Cerebellar cortex (tissue), 1 donor: Measurements from ENCODE around the gene VAV3.

Experiments
- DNase-seq: peaks from one replicate; pipeline ENCODE4 v3.0.0-alpha.2; 2015; ENCODE audit warnings: low spot score

VAV3 gene

GRCh38 chr1:107972391-107973180 is 7.6 kb upstream of the VAV3 start:
- no peak for DNase-seq

GRCh38 chr1:107966550-107966949 is 1.6 kb upstream of the VAV3 start:
- DNase-seq: no peak

- no peak for DNase-seq
These were observed 457 bp downstream of the VAV3 start for GRCh38 chr1:107964336-107965109.

GRCh38 chr1:107963601-107964335 is 1.2 kb downstream of the VAV3 start:
- no peak for DNase-seq

GRCh38 chr1:107963008-107963407 is 2.0 kb downstream of the VAV3 start:
- DNase-seq: no peak

- DNase-seq: no peak
These were observed 10.1 kb downstream of the VAV3 start for GRCh38 chr1:107954719-107955415.

GRCh38 chr1:107954126-107954525 is 10.9 kb downstream of the VAV3 start:
- DNase-seq: no peak

- no peak for DNase-seq
These were observed 11.4 kb downstream of the VAV3 start for GRCh38 chr1:107953556-107953955.

GRCh38 chr1:107952989-107953388 is 12.0 kb downstream of the VAV3 start:
- no peak for DNase-seq

- no peak for DNase-seq
These were observed 14.5 kb downstream of the VAV3 start for GRCh38 chr1:107950464-107950863.

GRCh38 chr1:107949467-107950253 is 15.3 kb downstream of the VAV3 start:
- no peak for DNase-seq

GRCh38 chr1:107946794-107947193 is 18.2 kb downstream of the VAV3 start:
- no peak for DNase-seq

GRCh38 chr1:107943694-107944093 is 21.3 kb downstream of the VAV3 start:
- DNase-seq: no peak

GRCh38 chr1:107942814-107943213 is 22.2 kb downstream of the VAV3 start:
- DNase-seq: no peak

- DNase-seq: no peak
These were observed 23.4 kb downstream of the VAV3 start for GRCh38 chr1:107941531-107941930.

GRCh38 chr1:107941123-107941522 is 23.9 kb downstream of the VAV3 start:
- no peak for DNase-seq

GRCh38 chr1:107940701-107941100 is 24.3 kb downstream of the VAV3 start:
- no peak for DNase-seq

GRCh38 chr1:107940017-107940577 is 24.9 kb downstream of the VAV3 start:
- no peak for DNase-seq

- DNase-seq: no peak
These were observed 25.7 kb downstream of the VAV3 start for GRCh38 chr1:107939256-107939655.

- peak; percentile 21 for DNase-seq
These were observed 28.2 kb downstream of the VAV3 start for GRCh38 chr1:107936498-107937481.
